ENCODE results near the gene LY6G6D. TPM values are rescaled to one million over a fixed set of nuclear protein-coding genes. Genes with fewer than 3 reads are reported as not detected.
A peak's percentile ranks its signal among the peaks of the same experiment; 100 is the strongest.

Gene LY6G6D
- total and polyA plus RNA-seq, 2 of the 13 experiments (the other 11 are each of a cell fraction or from before 2014, with no cell fraction given), result not detected

- peak; percentile 45 to 89; a peak in 3 of 4 replicates for TF ChIP-seq POLR2A (IDR thresholded peaks at IDR 0.05; ENCODE audit: insufficient read depth in 1 of 2, low read depth in 2 of 2, low read length in 2 of 2)
- TF ChIP-seq ZNF292 (CRISPR knock-in tag; IDR thresholded peaks at IDR 0.05; ENCODE audit: borderline replicate concordance, low read depth), result no peak; the same call in 1 of the 2 replicates
- no peak for TF ChIP-seq ZNF432 (CRISPR knock-in tag; IDR thresholded peaks at IDR 0.05; ENCODE audit: borderline replicate concordance)
- no peak for TF ChIP-seq ELF1 (CRISPR knock-in tag; IDR thresholded peaks at IDR 0.05)
- peak; percentile 82 for TF ChIP-seq MXD4 (CRISPR knock-in tag; IDR thresholded peaks at IDR 0.05)
- TF ChIP-seq ZNF484 (CRISPR knock-in tag; IDR thresholded peaks at IDR 0.05; ENCODE audit: borderline replicate concordance, low read depth), result no peak
- TF ChIP-seq ZNF33B (CRISPR knock-in tag; IDR thresholded peaks at IDR 0.05), result peak; percentile 90
- TF ChIP-seq ZBED4 (CRISPR knock-in tag; IDR thresholded peaks at IDR 0.05; ENCODE audit: borderline replicate concordance), result no peak
- no peak for TF ChIP-seq ZNF326 (CRISPR knock-in tag; IDR thresholded peaks at IDR 0.05; ENCODE audit: borderline replicate concordance)
- TF ChIP-seq ZNF318 (CRISPR knock-in tag; IDR thresholded peaks at IDR 0.05), result peak; percentile 70; the same call in 1 of the 2 replicates
- TF ChIP-seq ATF6 (CRISPR knock-in tag; conservative IDR thresholded peaks at IDR 0.05), result no peak; the same call in 1 of the 2 replicates
- TF ChIP-seq ZNF883 (CRISPR knock-in tag; IDR thresholded peaks at IDR 0.05; ENCODE audit: not compliant biosample characterization), result peak; percentile 94
- TF ChIP-seq ZNF510 (CRISPR knock-in tag; IDR thresholded peaks at IDR 0.05; ENCODE audit: low read depth), result peak; percentile 87; the same call in 1 of the 2 replicates
- TF ChIP-seq ZSCAN29 (CRISPR knock-in tag; conservative IDR thresholded peaks at IDR 0.05), result no peak
These were observed 51.0 kb downstream of the LY6G6D start (continued) for GRCh38 chr6:31765910-31766794.

All from HepG2 (cell line).